ENCODE results near the gene RIMBP2.

GRCh38 chr12:130514149-130514551, 201.9 kb downstream of the RIMBP2 start:
- TF ChIP-seq CTCF (IDR thresholded peaks at IDR 0.05) (no peak), POLR2A (IDR thresholded peaks at IDR 0.05) (no peak)
